GM23338 (cell line): ENCODE results near the gene IDUA. TPM values are rescaled to one million over a fixed set of nuclear protein-coding genes. Genes with fewer than 3 reads are reported as not detected.

ENCODE experiments used
- ATAC-seq: fragments of 200-7000 bp; cut with Tn5 transposase; 3 replicates; pipeline ENCODE4 v1.9.1; 2020
- DNase-seq: peaks from one replicate; pipeline ENCODE4 v3.0.0-alpha.2; 2015; ENCODE audit warnings: low spot score
- H2AFZ ChIP-seq: fragments of 200-600 bp; sonication (generic); 2 replicates; pipeline ENCODE4 v1.8.0; 2016; ENCODE audit warnings: antibody characterized with exemption, mild to moderate bottlenecking, moderate library complexity
- H3F3A ChIP-seq: fragments of 200-600 bp; sonication (generic); replicated peaks from 2 replicates; pipeline ENCODE4 v1.8.0; 2017; ENCODE audit warnings: antibody characterized with exemption, mixed run types, low read depth
- H3K27ac ChIP-seq: fragments of 200-600 bp; sonication (generic); 2 replicates; pipeline ENCODE4 v1.6.1; 2016; ENCODE audit warnings: low read depth
- H3K27me3 ChIP-seq: fragments of 200-600 bp; sonication (generic); 2 replicates; pipeline ENCODE4 v1.8.0; 2016; ENCODE audit warnings: mild to moderate bottlenecking, mixed run types, moderate library complexity; ENCODE audit not compliant: insufficient read depth
- H3K36me3 ChIP-seq: fragments of 200-600 bp; sonication (generic); 2 replicates; pipeline ENCODE4 v1.8.0; 2016; ENCODE audit warnings: mild to moderate bottlenecking; ENCODE audit not compliant: insufficient read depth
- H3K4me1 ChIP-seq: fragments of 200-600 bp; sonication (generic); 2 replicates; pipeline ENCODE4 v1.8.0; 2016; ENCODE audit warnings: mild to moderate bottlenecking, moderate library complexity; ENCODE audit not compliant: insufficient read depth
- H3K4me2 ChIP-seq: fragments of 200-600 bp; sonication (generic); 2 replicates; pipeline ENCODE4 v1.7.1; 2017; ENCODE audit warnings: mixed run types
- H3K4me3 ChIP-seq: fragments of 200-600 bp; sonication (generic); 2 replicates; pipeline ENCODE4 v1.6.1; 2016; ENCODE audit warnings: mixed run types
- H3K79me2 ChIP-seq: fragments of 200-600 bp; sonication (generic); replicated peaks from 2 replicates; pipeline ENCODE4 v1.8.0; 2017; ENCODE audit warnings: mild to moderate bottlenecking; ENCODE audit not compliant: insufficient read depth
- H3K9me2 ChIP-seq: fragments of 200-600 bp; sonication (generic); 2 replicates; pipeline ENCODE4 v1.8.0; 2017; ENCODE audit not compliant: insufficient read depth
- H4K20me1 ChIP-seq: fragments of 200-600 bp; sonication (generic); replicated peaks from 2 replicates; pipeline ENCODE4 v1.8.0; 2017; ENCODE audit warnings: mild to moderate bottlenecking; ENCODE audit not compliant: insufficient read depth
- H3K27ac Mint-ChIP-seq: 2 replicates; pipeline ENCODE4 v1.8.0; 2020; ENCODE audit warnings: inconsistent platforms, mild to moderate bottlenecking, moderate library complexity, mixed read lengths
- H3K27me3 Mint-ChIP-seq: 3 replicates; pipeline ENCODE4 v1.8.0; 2022; ENCODE audit warnings: low read depth, mild to moderate bottlenecking, moderate library complexity, mixed read lengths, inconsistent platforms; ENCODE audit not compliant: insufficient read depth, poor library complexity
- H3K36me3 Mint-ChIP-seq: 3 replicates; pipeline ENCODE4 v1.8.0; 2021; ENCODE audit warnings: low read depth, mild to moderate bottlenecking, inconsistent platforms, moderate library complexity, mixed read lengths
- H3K4me1 Mint-ChIP-seq: 3 replicates; pipeline ENCODE4 v1.8.0; 2020; ENCODE audit warnings: mild to moderate bottlenecking, inconsistent platforms, mixed read lengths
- H3K4me3 Mint-ChIP-seq: 3 replicates; pipeline ENCODE4 v1.8.0; 2021; ENCODE audit warnings: moderate library complexity, mild to moderate bottlenecking, inconsistent platforms, mixed read lengths
- H3K9me3 Mint-ChIP-seq: 3 replicates; pipeline ENCODE4 v1.8.0; 2020; ENCODE audit warnings: moderate library complexity, mild to moderate bottlenecking, inconsistent platforms, mixed read lengths
- EZH2 ChIP-seq: fragments of 200-600 bp; sonication (generic); IDR thresholded peaks from one replicate; pipeline ENCODE4 v1.8.0; 2017; ENCODE audit warnings: antibody characterized with exemption, mild to moderate bottlenecking, low read depth; ENCODE audit not compliant: unreplicated experiment
- POLR2AphosphoS5 ChIP-seq: IDR thresholded peaks from 2 replicates; pipeline ENCODE4 v1.6.1; 2016; ENCODE audit warnings: antibody characterized with exemption, low read depth
- STAT1 ChIP-seq: IDR thresholded peaks from one replicate; pipeline ENCODE4 v1.6.1; 2016; ENCODE audit warnings: antibody characterized with exemption; ENCODE audit not compliant: unreplicated experiment
- ZNF114 ChIP-seq: fragments of 250-450 bp; sonication (Bioruptor Pico); IDR thresholded peaks from 2 replicates; pipeline ENCODE4 v1.5.0; 2020; ENCODE audit warnings: mild to moderate bottlenecking, moderate library complexity
- ZNF331 ChIP-seq: fragments of 250-450 bp; sonication (Bioruptor Pico); IDR thresholded peaks from 2 replicates; pipeline ENCODE4 v1.5.0; 2020; ENCODE audit warnings: low read depth, mild to moderate bottlenecking, moderate library complexity
- polyA plus RNA-seq: library from polyadenylated mRNA; unstranded; fragments of >200 nt; fragmentation: Nextera tagmentation; extraction: Ambion mirVana; gene quantifications from 2 replicates; pipeline ENCODE4 v1.2.1, GENCODE V29; 2016
- total RNA-seq: library from RNA; depleted of rRNA; stranded (reverse); fragments of >200 nt; shearing (Covaris generic); gene quantifications from 2 replicates; pipeline ENCODE4 v1.2.3, GENCODE V29; 2014
- TF ChIP-seq, protein P1 (sequence below), 2 experiments: fragments of 200-600 bp in 1 of 2; sonication (generic) in 1 of 2; conservative IDR thresholded peaks; 2 replicates each; pipeline versions ENCODE4 v1.5.1 to v1.6.1; 2016 to 2017; ENCODE audit warnings: antibody characterized with exemption in 2 of 2, low read depth in 2 of 2, mild to moderate bottlenecking in 2 of 2, moderate library complexity in 1 of 2
- TF ChIP-seq, protein P2 (sequence below): fragments of 250-450 bp; sonication (Bioruptor Pico); IDR thresholded peaks from 2 replicates; pipeline ENCODE4 v1.5.0; 2020; ENCODE audit warnings: mild to moderate bottlenecking, moderate library complexity
- TF ChIP-seq, protein P3 (sequence below): IDR thresholded peaks from 2 replicates; pipeline ENCODE4 v1.6.1; 2016; ENCODE audit warnings: antibody characterized with exemption

The IDUA gene
- total and polyA plus RNA-seq, 2 experiments from 2014 or later, result 1.3 to 6.1 TPM

DNA sequence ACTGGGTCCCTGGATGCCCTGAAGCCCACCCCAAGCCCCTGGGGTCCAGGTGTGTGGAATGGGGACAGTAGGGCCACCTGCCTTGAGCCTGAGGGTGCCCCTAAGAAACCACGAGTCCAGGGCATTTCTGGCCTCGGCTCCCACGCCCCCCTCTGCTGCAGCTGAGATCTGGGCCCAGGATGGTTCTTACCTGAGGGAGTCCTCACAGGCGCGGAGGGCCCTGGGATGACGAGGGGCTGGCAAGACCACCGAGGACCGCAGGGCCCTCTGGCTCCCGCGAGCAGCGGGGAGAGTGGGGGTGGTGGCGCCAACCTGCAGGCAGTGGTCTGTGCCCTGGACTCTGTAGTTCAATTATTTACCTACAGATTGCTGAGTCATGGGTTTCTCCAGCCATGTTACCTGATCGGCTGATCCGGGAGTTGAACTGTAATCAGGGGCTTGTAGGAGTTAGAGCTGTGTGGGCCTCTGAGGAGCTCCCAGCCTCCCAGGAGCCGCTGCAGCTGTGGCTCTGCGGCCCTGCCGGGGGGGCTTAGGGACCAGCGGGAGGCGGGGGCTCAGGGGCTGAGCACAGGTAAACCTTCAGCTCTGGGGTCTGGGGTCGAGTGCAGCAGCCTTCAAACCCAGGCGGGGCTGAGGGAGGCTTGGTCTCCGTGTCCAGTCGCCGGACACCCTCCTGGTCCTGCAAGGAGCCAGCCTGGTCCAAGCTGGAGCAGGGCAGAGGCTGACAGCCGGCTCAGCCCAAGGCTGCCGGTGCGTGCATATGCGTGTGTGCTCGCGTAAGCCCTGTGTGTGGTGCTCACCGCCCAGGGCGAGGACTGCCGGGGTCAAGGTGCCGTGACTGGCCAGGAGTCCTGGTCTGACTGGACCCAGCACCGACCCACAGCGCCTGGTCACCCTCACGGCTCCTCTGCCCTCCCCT is 6.5 kb downstream of the IDUA start, which contains the start of gene SLC26A1:
Gene SLC26A1 (minus strand): TSS at position 294 of the 919 bp plus-strand sequence. CDS start 1,701 bp downstream, outside the sequence.
- H3K4me3 ChIP-seq, result no peak within 1 kb of the TSS
- no peak within 1 kb of the TSS for H3K4me3 Mint-ChIP-seq

DNA sequence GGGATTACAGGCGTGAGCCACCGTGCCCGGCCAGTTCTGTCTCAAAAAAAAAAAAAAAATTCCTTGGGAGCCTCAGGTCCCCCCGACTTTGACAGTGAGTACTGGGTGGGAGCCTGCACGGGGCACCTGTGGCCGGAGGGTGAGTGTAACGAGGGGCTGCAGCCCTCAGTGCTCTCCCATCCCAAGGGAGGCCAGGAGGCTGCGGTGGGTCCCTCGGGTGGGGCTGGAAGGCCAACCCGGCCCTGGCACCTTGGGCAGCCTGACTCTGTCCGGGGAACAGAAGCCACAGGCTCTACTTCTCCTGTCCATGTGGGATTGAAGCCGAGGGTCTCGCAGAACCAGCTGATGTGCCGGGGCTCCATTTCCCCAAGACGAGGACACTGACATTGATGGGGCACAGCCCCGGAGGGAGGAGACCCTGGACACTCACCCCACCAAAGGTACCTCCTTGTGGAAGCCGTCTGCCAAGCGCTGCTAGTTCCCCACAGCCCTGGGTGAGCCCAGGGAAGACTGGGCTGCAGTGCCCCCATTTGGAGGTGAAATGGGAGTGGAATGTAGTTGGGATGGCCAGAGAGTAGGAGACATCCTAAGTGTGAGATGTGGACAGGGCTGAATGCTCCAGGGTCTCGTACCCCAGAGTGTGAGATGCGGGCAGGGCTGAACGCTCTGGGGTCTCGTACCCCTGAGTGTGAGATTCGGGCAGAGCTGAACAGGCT is 8.6 kb downstream of the IDUA start:
- no peaks in the 10 kb centered on the region for H3F3A ChIP-seq
- no peaks in the 10 kb centered on the region for H3K9me2 ChIP-seq
- no peak overlapping the region for H3K4me3 Mint-ChIP-seq
- H3K4me1 ChIP-seq, result no peaks in the 10 kb centered on the region; the same call in 1 of the 2 replicates
- peaks cover 44% of the 10 kb centered on the region for H3K27me3 Mint-ChIP-seq
- ATAC-seq, result peak; percentile 17
- H3K27ac ChIP-seq, result no peak overlapping the region
- peaks cover 4% of the 10 kb centered on the region; the same call in 2 of the 3 replicates for H3K4me1 Mint-ChIP-seq
- no peaks in the 10 kb centered on the region for H3K79me2 ChIP-seq
- H3K27me3 ChIP-seq, result peaks cover 47% of the 10 kb centered on the region
- DNase-seq, result no peak
- H3K4me2 ChIP-seq, result no peak overlapping the region
- no peaks in the 10 kb centered on the region for H3K36me3 Mint-ChIP-seq
- H3K4me3 ChIP-seq, result no peak overlapping the region
- no peaks in the 10 kb centered on the region for H3K9me3 Mint-ChIP-seq
- no peak overlapping the region for H2AFZ ChIP-seq
- H3K27ac Mint-ChIP-seq, result no peak overlapping the region
- no peaks in the 10 kb centered on the region for H3K36me3 ChIP-seq
- no peaks in the 10 kb centered on the region; the same call in 1 of the 2 replicates for H4K20me1 ChIP-seq
- no peak for TF ChIP-seq STAT1
- TF ChIP-seq, protein P1, sequence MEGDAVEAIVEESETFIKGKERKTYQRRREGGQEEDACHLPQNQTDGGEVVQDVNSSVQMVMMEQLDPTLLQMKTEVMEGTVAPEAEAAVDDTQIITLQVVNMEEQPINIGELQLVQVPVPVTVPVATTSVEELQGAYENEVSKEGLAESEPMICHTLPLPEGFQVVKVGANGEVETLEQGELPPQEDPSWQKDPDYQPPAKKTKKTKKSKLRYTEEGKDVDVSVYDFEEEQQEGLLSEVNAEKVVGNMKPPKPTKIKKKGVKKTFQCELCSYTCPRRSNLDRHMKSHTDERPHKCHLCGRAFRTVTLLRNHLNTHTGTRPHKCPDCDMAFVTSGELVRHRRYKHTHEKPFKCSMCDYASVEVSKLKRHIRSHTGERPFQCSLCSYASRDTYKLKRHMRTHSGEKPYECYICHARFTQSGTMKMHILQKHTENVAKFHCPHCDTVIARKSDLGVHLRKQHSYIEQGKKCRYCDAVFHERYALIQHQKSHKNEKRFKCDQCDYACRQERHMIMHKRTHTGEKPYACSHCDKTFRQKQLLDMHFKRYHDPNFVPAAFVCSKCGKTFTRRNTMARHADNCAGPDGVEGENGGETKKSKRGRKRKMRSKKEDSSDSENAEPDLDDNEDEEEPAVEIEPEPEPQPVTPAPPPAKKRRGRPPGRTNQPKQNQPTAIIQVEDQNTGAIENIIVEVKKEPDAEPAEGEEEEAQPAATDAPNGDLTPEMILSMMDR (conservative IDR thresholded peaks at IDR 0.05; ENCODE audit: low read depth in 2 of 2), result peak in 1 of 2 experiments; percentile 55; a peak in 2 of 4 replicates
- TF ChIP-seq ZNF114, result no peak
- TF ChIP-seq, protein P2, sequence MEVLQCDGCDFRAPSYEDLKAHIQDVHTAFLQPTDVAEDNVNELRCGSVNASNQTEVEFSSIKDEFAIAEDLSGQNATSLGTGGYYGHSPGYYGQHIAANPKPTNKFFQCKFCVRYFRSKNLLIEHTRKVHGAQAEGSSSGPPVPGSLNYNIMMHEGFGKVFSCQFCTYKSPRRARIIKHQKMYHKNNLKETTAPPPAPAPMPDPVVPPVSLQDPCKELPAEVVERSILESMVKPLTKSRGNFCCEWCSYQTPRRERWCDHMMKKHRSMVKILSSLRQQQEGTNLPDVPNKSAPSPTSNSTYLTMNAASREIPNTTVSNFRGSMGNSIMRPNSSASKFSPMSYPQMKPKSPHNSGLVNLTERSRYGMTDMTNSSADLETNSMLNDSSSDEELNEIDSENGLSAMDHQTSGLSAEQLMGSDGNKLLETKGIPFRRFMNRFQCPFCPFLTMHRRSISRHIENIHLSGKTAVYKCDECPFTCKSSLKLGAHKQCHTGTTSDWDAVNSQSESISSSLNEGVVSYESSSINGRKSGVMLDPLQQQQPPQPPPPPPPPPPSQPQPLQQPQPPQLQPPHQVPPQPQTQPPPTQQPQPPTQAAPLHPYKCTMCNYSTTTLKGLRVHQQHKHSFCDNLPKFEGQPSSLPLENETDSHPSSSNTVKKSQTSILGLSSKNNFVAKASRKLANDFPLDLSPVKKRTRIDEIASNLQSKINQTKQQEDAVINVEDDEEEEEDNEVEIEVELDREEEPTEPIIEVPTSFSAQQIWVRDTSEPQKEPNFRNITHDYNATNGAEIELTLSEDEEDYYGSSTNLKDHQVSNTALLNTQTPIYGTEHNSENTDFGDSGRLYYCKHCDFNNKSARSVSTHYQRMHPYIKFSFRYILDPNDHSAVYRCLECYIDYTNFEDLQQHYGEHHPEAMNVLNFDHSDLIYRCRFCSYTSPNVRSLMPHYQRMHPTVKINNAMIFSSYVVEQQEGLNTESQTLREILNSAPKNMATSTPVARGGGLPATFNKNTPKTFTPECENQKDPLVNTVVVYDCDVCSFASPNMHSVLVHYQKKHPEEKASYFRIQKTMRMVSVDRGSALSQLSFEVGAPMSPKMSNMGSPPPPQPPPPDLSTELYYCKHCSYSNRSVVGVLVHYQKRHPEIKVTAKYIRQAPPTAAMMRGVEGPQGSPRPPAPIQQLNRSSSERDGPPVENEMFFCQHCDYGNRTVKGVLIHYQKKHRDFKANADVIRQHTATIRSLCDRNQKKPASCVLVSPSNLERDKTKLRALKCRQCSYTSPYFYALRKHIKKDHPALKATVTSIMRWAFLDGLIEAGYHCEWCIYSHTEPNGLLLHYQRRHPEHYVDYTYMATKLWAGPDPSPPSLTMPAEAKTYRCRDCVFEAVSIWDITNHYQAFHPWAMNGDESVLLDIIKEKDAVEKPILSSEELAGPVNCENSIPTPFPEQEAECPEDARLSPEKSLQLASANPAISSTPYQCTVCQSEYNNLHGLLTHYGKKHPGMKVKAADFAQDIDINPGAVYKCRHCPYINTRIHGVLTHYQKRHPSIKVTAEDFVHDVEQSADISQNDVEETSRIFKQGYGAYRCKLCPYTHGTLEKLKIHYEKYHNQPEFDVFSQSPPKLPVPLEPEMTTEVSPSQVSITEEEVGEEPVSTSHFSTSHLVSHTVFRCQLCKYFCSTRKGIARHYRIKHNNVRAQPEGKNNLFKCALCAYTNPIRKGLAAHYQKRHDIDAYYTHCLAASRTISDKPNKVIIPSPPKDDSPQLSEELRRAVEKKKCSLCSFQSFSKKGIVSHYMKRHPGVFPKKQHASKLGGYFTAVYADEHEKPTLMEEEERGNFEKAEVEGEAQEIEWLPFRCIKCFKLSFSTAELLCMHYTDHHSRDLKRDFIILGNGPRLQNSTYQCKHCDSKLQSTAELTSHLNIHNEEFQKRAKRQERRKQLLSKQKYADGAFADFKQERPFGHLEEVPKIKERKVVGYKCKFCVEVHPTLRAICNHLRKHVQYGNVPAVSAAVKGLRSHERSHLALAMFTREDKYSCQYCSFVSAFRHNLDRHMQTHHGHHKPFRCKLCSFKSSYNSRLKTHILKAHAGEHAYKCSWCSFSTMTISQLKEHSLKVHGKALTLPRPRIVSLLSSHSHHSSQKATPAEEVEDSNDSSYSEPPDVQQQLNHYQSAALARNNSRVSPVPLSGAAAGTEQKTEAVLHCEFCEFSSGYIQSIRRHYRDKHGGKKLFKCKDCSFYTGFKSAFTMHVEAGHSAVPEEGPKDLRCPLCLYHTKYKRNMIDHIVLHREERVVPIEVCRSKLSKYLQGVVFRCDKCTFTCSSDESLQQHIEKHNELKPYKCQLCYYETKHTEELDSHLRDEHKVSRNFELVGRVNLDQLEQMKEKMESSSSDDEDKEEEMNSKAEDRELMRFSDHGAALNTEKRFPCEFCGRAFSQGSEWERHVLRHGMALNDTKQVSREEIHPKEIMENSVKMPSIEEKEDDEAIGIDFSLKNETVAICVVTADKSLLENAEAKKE (CRISPR knock-in tag), result no peak
- no peak for TF ChIP-seq EZH2

More for the DNA sequence above, 6.5 kb downstream of the IDUA start, which contains the start of gene SLC26A1:
- Histone ChIP-seq H4K20me1 (no peaks in the 10 kb centered on the region), H3K27me3 (peaks cover 28% of the 10 kb centered on the region), H3F3A (no peaks in the 10 kb centered on the region), H3K27ac (no peak within 1 kb of the TSS), H2AFZ (no peak within 1 kb of the TSS), H3K36me3 (no peaks in the 10 kb centered on the region), H3K79me2 (no peaks in the 10 kb centered on the region), H3K4me1 (no peaks in the 10 kb centered on the region; the same call in 1 of the 2 replicates), H3K4me2 (no peak within 1 kb of the TSS), H3K9me2 (no peaks in the 10 kb centered on the region)
- ATAC-seq (peak; percentile 10; the same call in 2 of the 3 replicates), DNase-seq (no peak)
- Mint-ChIP-seq H3K27ac (no peak within 1 kb of the TSS), H3K27me3 (peaks cover 30% of the 10 kb centered on the region), H3K4me1 (peaks cover 2% of the 10 kb centered on the region; the same call in 2 of the 3 replicates), H3K36me3 (no peaks in the 10 kb centered on the region), H3K9me3 (no peaks in the 10 kb centered on the region)
- TF ChIP-seq POLR2AphosphoS5, result no peak
- TF ChIP-seq ZNF331, result no peak
- TF ChIP-seq, protein P3, sequence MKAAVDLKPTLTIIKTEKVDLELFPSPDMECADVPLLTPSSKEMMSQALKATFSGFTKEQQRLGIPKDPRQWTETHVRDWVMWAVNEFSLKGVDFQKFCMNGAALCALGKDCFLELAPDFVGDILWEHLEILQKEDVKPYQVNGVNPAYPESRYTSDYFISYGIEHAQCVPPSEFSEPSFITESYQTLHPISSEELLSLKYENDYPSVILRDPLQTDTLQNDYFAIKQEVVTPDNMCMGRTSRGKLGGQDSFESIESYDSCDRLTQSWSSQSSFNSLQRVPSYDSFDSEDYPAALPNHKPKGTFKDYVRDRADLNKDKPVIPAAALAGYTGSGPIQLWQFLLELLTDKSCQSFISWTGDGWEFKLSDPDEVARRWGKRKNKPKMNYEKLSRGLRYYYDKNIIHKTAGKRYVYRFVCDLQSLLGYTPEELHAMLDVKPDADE, result no peak
